HG02623 (cell line): ENCODE data around the gene MNDA.
"Not testable (repeated sequence)": the region's sequence is repeated elsewhere in the genome, so short reads cannot be mapped to it uniquely, and the experiment has no call there.

Source experiments
- ATAC-seq: cut with Tn5 transposase; IDR thresholded peaks from one replicate; pipeline ENCODE4 v1.9.1; 2021; ENCODE audit warnings: moderate library complexity; ENCODE audit not compliant: unreplicated experiment

MNDA gene

GRCh38 chr1:158838660-158839059, 7.5 kb downstream of the MNDA start:
- ATAC-seq, result no peak

- no peak for ATAC-seq
These were observed 8.4 kb downstream of the MNDA start for GRCh38 chr1:158839566-158839965.

DNA sequence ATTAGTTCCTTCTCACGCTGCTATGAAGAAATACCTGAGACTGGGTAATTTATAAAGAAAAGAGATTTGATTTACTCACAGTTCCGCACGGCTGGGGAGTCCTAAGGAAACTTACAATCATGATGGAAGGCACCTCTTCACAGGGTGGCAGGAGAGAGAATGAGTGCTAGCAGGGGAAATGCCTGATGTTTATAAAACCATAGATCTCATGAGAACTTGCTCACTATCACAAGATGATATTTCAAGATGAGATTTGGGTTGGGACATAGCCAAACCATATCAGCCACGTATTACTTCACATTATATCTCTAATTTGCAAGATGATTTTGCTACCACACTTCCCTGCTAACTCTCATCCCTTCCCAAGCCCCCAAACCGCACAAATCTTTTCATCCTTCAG, 9.1 kb downstream of the MNDA start:
- no peak for ATAC-seq

GRCh38 chr1:158864595-158864994, 33.4 kb downstream of the MNDA start:
- no peak for ATAC-seq

DNA sequence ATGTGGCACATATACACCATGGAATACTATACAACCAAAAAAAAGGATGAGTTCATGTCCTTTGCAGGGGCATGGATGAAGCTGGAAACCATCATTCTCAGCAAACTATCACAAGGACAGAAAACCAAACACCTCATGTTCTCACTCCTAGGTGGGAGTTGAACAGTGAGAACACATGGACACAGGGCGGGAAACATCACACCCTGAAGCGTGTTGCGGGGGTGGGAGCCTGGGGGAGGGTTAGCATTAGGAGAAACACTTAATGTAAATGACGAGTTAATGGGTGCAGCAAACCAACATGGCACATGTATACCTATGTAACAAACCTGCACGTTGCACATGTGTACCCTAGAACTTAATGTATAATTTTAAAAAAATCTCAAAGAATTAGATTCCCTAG, 39.3 kb downstream of the MNDA start:
- ATAC-seq, result not testable (repeated sequence)

- ATAC-seq, result no peak
These were observed 42.0 kb downstream of the MNDA start for GRCh38 chr1:158873141-158873540.

GRCh38 chr1:158893654-158894053, 62.5 kb downstream of the MNDA start:
- no peak for ATAC-seq

DNA sequence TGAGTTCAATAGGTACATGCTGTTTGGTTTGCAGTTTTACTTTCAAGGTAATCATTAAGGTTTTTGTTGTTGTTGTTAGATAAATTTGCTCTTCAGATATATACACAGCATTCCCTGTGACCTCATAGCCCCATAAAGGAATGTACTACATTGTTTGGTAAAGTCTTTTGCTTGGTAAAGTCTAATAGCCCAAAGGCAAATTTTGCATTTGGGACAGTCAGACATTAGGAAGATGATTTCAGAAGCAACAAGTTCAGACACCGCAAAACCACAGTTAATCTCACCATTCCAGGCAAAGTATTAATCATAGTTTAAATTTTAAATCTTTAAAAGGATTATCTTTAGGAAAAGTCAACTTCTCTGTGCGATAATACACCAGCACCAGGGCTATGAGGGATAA, 67.6 kb downstream of the MNDA start:
- ATAC-seq, result no peak
